GM12873 (cell line): ENCODE measurements around the gene LRRFIP2.

Experiments used
- CTCF ChIP-seq: IDR thresholded peaks from 2 replicates; pipeline ENCODE4 v1.5.1; 2012; ENCODE audit warnings: low read depth, mild to moderate bottlenecking, moderate library complexity, low read length, control low read depth; ENCODE audit not compliant: insufficient read depth; ENCODE audit errors: missing control alignments

LRRFIP2 gene

GRCh38 chr3:37123292-37123691 is 51.1 kb downstream of the LRRFIP2 start:
- TF ChIP-seq CTCF = no peak

- no peak for TF ChIP-seq CTCF
Observed at GRCh38 chr3:37118163-37118562, 56.2 kb downstream of the LRRFIP2 start.

- TF ChIP-seq CTCF = no peak
Observed at GRCh38 chr3:37117548-37117947, 56.8 kb downstream of the LRRFIP2 start.

GRCh38 chr3:37116998-37117397 is 57.4 kb downstream of the LRRFIP2 start:
- TF ChIP-seq CTCF = no peak

GRCh38 chr3:37115446-37115845 is 58.9 kb downstream of the LRRFIP2 start:
- TF ChIP-seq CTCF = no peak

- TF ChIP-seq CTCF = no peak
Observed at GRCh38 chr3:37114251-37115145, 59.9 kb downstream of the LRRFIP2 start.

- no peak for TF ChIP-seq CTCF
Observed at GRCh38 chr3:37112987-37113386, 61.4 kb downstream of the LRRFIP2 start.
